Hepatocyte (in vitro differentiated cells): ENCODE measurements around the gene NVL.
"Not testable (repeated sequence)": the region's sequence is repeated elsewhere in the genome, so short reads cannot be mapped to it uniquely, and the experiment has no call there.

Source experiments
- EZH2phosphoT487 ChIP-seq: fragments of 200-600 bp; sonication (generic); IDR thresholded peaks from one replicate; pipeline ENCODE4 v1.6.1; 2018; ENCODE audit warnings: antibody characterized with exemption, mild to moderate bottlenecking, low read depth, moderate library complexity; ENCODE audit not compliant: unreplicated experiment, severe bottlenecking
- TF ChIP-seq, protein P1 (sequence below): fragments of 200-600 bp; sonication (generic); IDR thresholded peaks from 2 replicates; pipeline ENCODE4 v1.5.1; 2016; ENCODE audit warnings: antibody characterized with exemption, mild to moderate bottlenecking; ENCODE audit not compliant: poor library complexity

DNA sequence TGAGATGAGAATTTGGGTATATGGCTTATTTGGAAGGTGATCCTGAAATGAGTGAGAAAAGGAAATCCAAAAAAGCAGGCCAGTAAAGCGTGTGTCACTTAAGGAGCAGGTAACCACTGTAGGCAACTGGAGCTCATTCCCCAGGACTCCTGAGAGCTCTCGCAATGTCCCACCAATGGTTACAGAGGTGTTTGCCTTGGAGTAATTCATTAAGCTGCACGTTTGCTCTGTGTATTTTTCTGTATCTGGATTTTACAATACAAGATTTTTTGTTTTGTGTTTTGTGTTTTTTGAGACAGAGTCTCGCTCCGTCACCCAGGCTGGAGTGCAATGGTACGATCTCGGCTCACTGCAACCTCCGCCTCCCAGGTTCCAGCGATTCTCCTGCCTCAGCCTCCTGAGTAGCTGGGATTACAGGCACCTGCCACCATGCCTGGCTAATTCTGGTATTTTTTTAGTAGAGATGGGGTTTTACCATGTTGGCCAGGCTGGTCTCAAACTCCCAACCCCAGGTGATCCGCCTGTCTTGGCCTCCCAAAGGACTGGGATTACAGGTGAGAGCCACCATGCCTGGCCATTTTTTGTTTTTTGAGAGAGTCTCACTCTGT is 123.9 kb downstream of the NVL start:
- TF ChIP-seq, protein P1, sequence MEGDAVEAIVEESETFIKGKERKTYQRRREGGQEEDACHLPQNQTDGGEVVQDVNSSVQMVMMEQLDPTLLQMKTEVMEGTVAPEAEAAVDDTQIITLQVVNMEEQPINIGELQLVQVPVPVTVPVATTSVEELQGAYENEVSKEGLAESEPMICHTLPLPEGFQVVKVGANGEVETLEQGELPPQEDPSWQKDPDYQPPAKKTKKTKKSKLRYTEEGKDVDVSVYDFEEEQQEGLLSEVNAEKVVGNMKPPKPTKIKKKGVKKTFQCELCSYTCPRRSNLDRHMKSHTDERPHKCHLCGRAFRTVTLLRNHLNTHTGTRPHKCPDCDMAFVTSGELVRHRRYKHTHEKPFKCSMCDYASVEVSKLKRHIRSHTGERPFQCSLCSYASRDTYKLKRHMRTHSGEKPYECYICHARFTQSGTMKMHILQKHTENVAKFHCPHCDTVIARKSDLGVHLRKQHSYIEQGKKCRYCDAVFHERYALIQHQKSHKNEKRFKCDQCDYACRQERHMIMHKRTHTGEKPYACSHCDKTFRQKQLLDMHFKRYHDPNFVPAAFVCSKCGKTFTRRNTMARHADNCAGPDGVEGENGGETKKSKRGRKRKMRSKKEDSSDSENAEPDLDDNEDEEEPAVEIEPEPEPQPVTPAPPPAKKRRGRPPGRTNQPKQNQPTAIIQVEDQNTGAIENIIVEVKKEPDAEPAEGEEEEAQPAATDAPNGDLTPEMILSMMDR, result not testable (repeated sequence)
- not testable (repeated sequence) for TF ChIP-seq EZH2phosphoT487
